HepG2 (cell line): ENCODE data around the gene MED1. TPM values are rescaled to one million over a fixed set of nuclear protein-coding genes. Genes with fewer than 3 reads are reported as not detected.

Experiments used
- ATF7-NPFF ChIP-seq: sonication (generic); formaldehyde crosslinking; IDR thresholded peaks from 2 replicates; pipeline ENCODE4 v1.8.1; 2023; ENCODE audit warnings: mild to moderate bottlenecking, low read depth, missing genetic modification reagents, moderate library complexity
- FOSL2 ChIP-seq: sonication (generic); formaldehyde crosslinking; IDR thresholded peaks from 2 replicates; pipeline ENCODE4 v1.4.0; 2020; ENCODE audit warnings: missing genetic modification reagents
- FOXC1 ChIP-seq: sonication (generic); formaldehyde crosslinking; IDR thresholded peaks from 2 replicates; pipeline ENCODE4 v1.8.0; 2022; ENCODE audit warnings: mild to moderate bottlenecking, missing genetic modification reagents, borderline replicate concordance
- HOXA9 ChIP-seq: sonication (generic); formaldehyde crosslinking; IDR thresholded peaks from 2 replicates; pipeline ENCODE4 v1.8.1; 2022; ENCODE audit warnings: missing genetic modification reagents, mild to moderate bottlenecking, moderate library complexity, borderline replicate concordance
- MXD4 ChIP-seq: IDR thresholded peaks from 2 replicates; pipeline ENCODE4 v1.6.1; 2016; ENCODE audit warnings: mild to moderate bottlenecking, missing biosample characterization, missing genetic modification reagents
- PRMT3 ChIP-seq: sonication (generic); formaldehyde crosslinking; IDR thresholded peaks from 2 replicates; pipeline ENCODE4 v1.8.1; 2022; ENCODE audit warnings: low read depth, mild to moderate bottlenecking, moderate library complexity, missing genetic modification reagents, borderline replicate concordance
- RARA ChIP-seq: IDR thresholded peaks from 2 replicates; pipeline ENCODE4 v1.6.1; 2016; ENCODE audit warnings: missing genetic modification reagents, missing compliant biosample characterization
- TARDBP ChIP-seq: sonication (generic); formaldehyde crosslinking; IDR thresholded peaks from 2 replicates; pipeline ENCODE4 v1.8.0; 2022; ENCODE audit warnings: mild to moderate bottlenecking, missing genetic modification reagents
- TFE3 ChIP-seq: IDR thresholded peaks from 2 replicates; pipeline ENCODE4 v1.6.1; 2016
- ZBTB20 ChIP-seq: sonication (generic); formaldehyde crosslinking; IDR thresholded peaks from 2 replicates; pipeline ENCODE4 v1.8.1; 2023; ENCODE audit warnings: missing genetic modification reagents, low read depth, mild to moderate bottlenecking, borderline replicate concordance
- ZFX ChIP-seq: sonication (generic); formaldehyde crosslinking; IDR thresholded peaks from 2 replicates; pipeline ENCODE4 v1.4.0; 2020; ENCODE audit warnings: mild to moderate bottlenecking, low read depth, missing genetic modification reagents, moderate library complexity
- ZNF264 ChIP-seq: sonication (generic); formaldehyde crosslinking; IDR thresholded peaks from 2 replicates; pipeline ENCODE4 v1.4.0; 2020; ENCODE audit warnings: missing genetic modification reagents
- ZNF276 ChIP-seq: sonication (generic); formaldehyde crosslinking; IDR thresholded peaks from 2 replicates; pipeline ENCODE4 v1.4.0; 2020; ENCODE audit warnings: mild to moderate bottlenecking, low read depth, missing genetic modification reagents
- ZNF337 ChIP-seq: sonication (generic); formaldehyde crosslinking; IDR thresholded peaks from 2 replicates; pipeline ENCODE4 v1.5.1; 2020; ENCODE audit warnings: missing genetic modification reagents, low read depth, mild to moderate bottlenecking, borderline replicate concordance
- ZNF609 ChIP-seq: sonication (generic); formaldehyde crosslinking; IDR thresholded peaks from 2 replicates; pipeline ENCODE4 v1.4.0; 2020; ENCODE audit warnings: mild to moderate bottlenecking, missing genetic modification reagents, borderline replicate concordance
- polyA plus RNA-seq, 8 experiments: library from polyadenylated mRNA; depleted of rRNA in 3 of 8; stranded (reverse) in 7 of 8; unstranded in 1 of 8; fragments of >200 nt; fragmentation: Illumina TruSeq in 4 of 8; extraction: Trizol in 4 of 8; gene quantifications; 2 replicates each; pipeline versions ENCODE4 v1.2.1 to v1.2.3, GENCODE V29; 2011 to 2016; ENCODE audit warnings: low read depth in 4 of 8, missing spikeins in 1 of 8, mixed read lengths in 1 of 8; ENCODE audit not compliant: insufficient read depth in 1 of 8
- total RNA-seq, 5 experiments: library from RNA; depleted of rRNA; stranded (reverse); fragments of >200 nt; fragmentation: Illumina TruSeq; extraction: Trizol; gene quantifications; 2 replicates each; pipeline ENCODE4 v1.2.3, GENCODE V29; 2016; ENCODE audit warnings: low read depth in 1 of 5
- TF ChIP-seq, protein P1 (sequence below): sonication (generic); formaldehyde crosslinking; IDR thresholded peaks from 2 replicates; pipeline ENCODE4 v1.8.0; 2022; ENCODE audit warnings: low read depth, missing genetic modification reagents

Gene MED1
- total and polyA plus RNA-seq, 2 of the 13 experiments (the other 11 are each of a cell fraction or from before 2014, with no cell fraction given), result 37.5 to 40.1 TPM

DNA sequence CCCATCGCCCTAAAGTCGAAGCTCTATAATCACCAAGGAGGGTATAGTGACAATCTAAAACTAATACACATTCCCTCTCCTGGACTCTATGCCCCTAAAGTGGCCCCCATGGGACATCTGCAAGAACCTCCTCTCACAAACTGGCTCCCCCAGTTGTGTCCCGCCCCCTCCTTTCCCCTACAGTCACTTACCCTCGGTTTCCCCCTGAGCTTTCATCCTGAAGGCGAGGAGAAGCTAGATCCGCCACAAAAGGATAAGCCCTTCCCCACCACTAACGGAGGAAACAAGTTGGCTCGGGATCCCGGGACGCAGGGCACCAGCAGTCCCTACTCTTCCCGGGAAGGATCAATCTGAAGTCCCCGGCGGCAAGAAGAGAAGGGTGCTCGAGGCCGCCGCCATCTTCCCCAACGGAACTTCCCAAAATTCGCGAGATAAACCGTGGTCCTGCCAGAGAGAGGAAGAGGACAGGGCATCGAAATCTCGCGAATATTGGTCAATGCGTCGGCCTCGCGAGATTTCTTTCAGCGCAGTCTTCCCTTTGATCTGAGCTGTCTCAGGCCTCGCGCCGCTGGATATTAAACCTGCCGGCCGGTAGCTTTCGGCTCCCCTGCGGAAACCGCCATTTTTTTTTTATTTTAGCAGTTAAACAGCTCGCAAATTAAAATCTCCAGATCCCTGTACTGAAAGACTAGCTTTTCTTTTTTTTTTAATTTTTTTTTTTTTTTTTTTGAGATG is at the start of gene MED1 (continued):
- TF ChIP-seq ZNF264 (CRISPR knock-in tag), result peak; percentile 74; the same call in 1 of the 2 replicates
- 0 out of 2 replicates have a peak, but pooled peaks have one; percentile 42 for TF ChIP-seq ZBTB20 (CRISPR knock-in tag)
- TF ChIP-seq ZNF609 (CRISPR knock-in tag), result no peak
- TF ChIP-seq TARDBP (CRISPR knock-in tag), result no peak
- TF ChIP-seq ZNF276 (CRISPR knock-in tag), result no peak
- TF ChIP-seq FOSL2, result peak; percentile 31; the same call in 1 of the 2 replicates
- TF ChIP-seq RARA, result peak; percentile 29
- TF ChIP-seq ZFX, result peak; percentile 86
- TF ChIP-seq MXD4 (CRISPR knock-in tag), result no peak
- no peak for TF ChIP-seq TFE3
- no peak for TF ChIP-seq HOXA9
- TF ChIP-seq PRMT3 (CRISPR knock-in tag), result no peak
- TF ChIP-seq, protein P1, sequence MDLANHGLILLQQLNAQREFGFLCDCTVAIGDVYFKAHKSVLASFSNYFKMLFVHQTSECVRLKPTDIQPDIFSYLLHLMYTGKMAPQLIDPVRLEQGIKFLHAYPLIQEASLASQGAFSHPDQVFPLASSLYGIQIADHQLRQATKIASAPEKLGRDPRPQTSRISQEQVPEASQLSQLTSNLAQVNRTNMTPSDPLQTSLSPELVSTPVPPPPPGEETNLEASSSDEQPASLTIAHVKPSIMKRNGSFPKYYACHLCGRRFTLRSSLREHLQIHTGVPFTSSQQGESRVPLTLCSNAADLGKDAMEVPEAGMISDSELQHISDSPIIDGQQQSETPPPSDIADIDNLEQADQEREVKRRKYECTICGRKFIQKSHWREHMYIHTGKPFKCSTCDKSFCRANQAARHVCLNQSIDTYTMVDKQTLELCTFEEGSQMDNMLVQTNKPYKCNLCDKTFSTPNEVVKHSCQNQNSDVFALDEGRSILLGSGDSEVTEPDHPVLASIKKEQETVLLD, result no peak
- peak; percentile 92; the same call in 1 of the 2 replicates for TF ChIP-seq ZNF337 (CRISPR knock-in tag)
- TF ChIP-seq FOXC1, result peak; percentile 62; the same call in 1 of the 2 replicates
- no peak; the same call in 1 of the 2 replicates for TF ChIP-seq ATF7-NPFF (CRISPR knock-in tag)
